ENCODE results near the gene CENPF. TPM values are rescaled to one million over a fixed set of nuclear protein-coding genes. Genes with fewer than 3 reads are reported as not detected.
"Not testable (repeated sequence)": the region's sequence is repeated elsewhere in the genome, so short reads cannot be mapped to it uniquely, and the experiment has no call there.

Gene CENPF
- polyA plus RNA-seq, 1 donor: 30.3 TPM

GRCh38 chr1:214605484-214605883 is 2.5 kb downstream of the CENPF start:
- not testable (repeated sequence) for DNase-seq; H3K36me3 ChIP-seq (ENCODE audit: control insufficient read depth, insufficient read depth, low read length); H3K4me3 ChIP-seq (ENCODE audit: low read length); H3K27me3 ChIP-seq (ENCODE audit: control insufficient read depth, insufficient read depth, low read length); H3K9me3 ChIP-seq (ENCODE audit: control insufficient read depth, low read depth, low read length); H3K4me1 ChIP-seq (ENCODE audit: control insufficient read depth, insufficient read depth, low read length); H3K27ac ChIP-seq (ENCODE audit: low read length)
- no CpG with 5 or more reads among the region's 32 CpGs for WGBS (ENCODE audit: insufficient coverage, low lambda C conversion rate)

- not testable (repeated sequence) for H3K27me3 ChIP-seq (ENCODE audit: control insufficient read depth, insufficient read depth, low read length); H3K27ac ChIP-seq (ENCODE audit: low read length); H3K36me3 ChIP-seq (ENCODE audit: control insufficient read depth, insufficient read depth, low read length); H3K4me3 ChIP-seq (ENCODE audit: low read length); H3K4me1 ChIP-seq (ENCODE audit: control insufficient read depth, insufficient read depth, low read length); H3K9me3 ChIP-seq (ENCODE audit: control insufficient read depth, low read depth, low read length); DNase-seq
- WGBS (ENCODE audit: insufficient coverage, low lambda C conversion rate): no CpG with 5 or more reads among the region's 63 CpGs
These were observed 3.2 kb downstream of the CENPF start for GRCh38 chr1:214605933-214606925.

- no CpG with 5 or more reads among the region's 21 CpGs for WGBS (ENCODE audit: insufficient coverage, low lambda C conversion rate)
- not testable (repeated sequence) for H3K4me1 ChIP-seq (ENCODE audit: control insufficient read depth, insufficient read depth, low read length); H3K9me3 ChIP-seq (ENCODE audit: control insufficient read depth, low read depth, low read length); DNase-seq; H3K27me3 ChIP-seq (ENCODE audit: control insufficient read depth, insufficient read depth, low read length); H3K4me3 ChIP-seq (ENCODE audit: low read length); H3K36me3 ChIP-seq (ENCODE audit: control insufficient read depth, insufficient read depth, low read length); H3K27ac ChIP-seq (ENCODE audit: low read length)
These were observed 4.7 kb downstream of the CENPF start for GRCh38 chr1:214607492-214608215.

- not testable (repeated sequence) for DNase-seq; H3K4me3 ChIP-seq (ENCODE audit: low read length); H3K9me3 ChIP-seq (ENCODE audit: control insufficient read depth, low read depth, low read length); H3K4me1 ChIP-seq (ENCODE audit: control insufficient read depth, insufficient read depth, low read length); H3K36me3 ChIP-seq (ENCODE audit: control insufficient read depth, insufficient read depth, low read length); H3K27me3 ChIP-seq (ENCODE audit: control insufficient read depth, insufficient read depth, low read length); H3K27ac ChIP-seq (ENCODE audit: low read length)
- WGBS (ENCODE audit: insufficient coverage, low lambda C conversion rate): no CpG with 5 or more reads among the region's 45 CpGs
These were observed 5.3 kb downstream of the CENPF start for GRCh38 chr1:214608216-214608783.

GRCh38 chr1:214608817-214609216 is 5.8 kb downstream of the CENPF start:
- DNase-seq: not testable (repeated sequence)
- no CpG with 5 or more reads among the region's 43 CpGs for WGBS (ENCODE audit: insufficient coverage, low lambda C conversion rate)

GRCh38 chr1:214609692-214610091 is 6.7 kb downstream of the CENPF start:
- WGBS (ENCODE audit: insufficient coverage, low lambda C conversion rate): no CpG with 5 or more reads among the region's 1 CpG
- Histone ChIP-seq H3K4me3 (ENCODE audit: low read length) (no peak overlapping the region), H3K36me3 (ENCODE audit: control insufficient read depth, insufficient read depth, low read length) (no peaks in the 10 kb centered on the region), H3K4me1 (ENCODE audit: control insufficient read depth, insufficient read depth, low read length) (no peaks in the 10 kb centered on the region), H3K9me3 (ENCODE audit: control insufficient read depth, low read depth, low read length) (peaks cover 3% of the 10 kb centered on the region), H3K27ac (ENCODE audit: low read length) (no peak overlapping the region), H3K27me3 (ENCODE audit: control insufficient read depth, insufficient read depth, low read length) (no peaks in the 10 kb centered on the region)
- DNase-seq: no peak

More at GRCh38 chr1:214608817-214609216, 5.8 kb downstream of the CENPF start:
- not testable (repeated sequence) for H3K36me3 ChIP-seq (ENCODE audit: control insufficient read depth, insufficient read depth, low read length); H3K9me3 ChIP-seq (ENCODE audit: control insufficient read depth, low read depth, low read length); H3K4me3 ChIP-seq (ENCODE audit: low read length); H3K4me1 ChIP-seq (ENCODE audit: control insufficient read depth, insufficient read depth, low read length); H3K27ac ChIP-seq (ENCODE audit: low read length); H3K27me3 ChIP-seq (ENCODE audit: control insufficient read depth, insufficient read depth, low read length)

GRCh38 chr1:214610136-214610535 is 7.1 kb downstream of the CENPF start:
- H3K36me3 ChIP-seq (ENCODE audit: control insufficient read depth, insufficient read depth, low read length); H3K4me3 ChIP-seq (ENCODE audit: low read length); H3K9me3 ChIP-seq (ENCODE audit: control insufficient read depth, low read depth, low read length); H3K4me1 ChIP-seq (ENCODE audit: control insufficient read depth, insufficient read depth, low read length); DNase-seq; H3K27me3 ChIP-seq (ENCODE audit: control insufficient read depth, insufficient read depth, low read length); H3K27ac ChIP-seq (ENCODE audit: low read length): not testable (repeated sequence)

GRCh38 chr1:214615109-214615508 is 12.1 kb downstream of the CENPF start:
- DNase-seq: no peak
- Histone ChIP-seq H3K4me1 (ENCODE audit: control insufficient read depth, insufficient read depth, low read length) (no peaks in the 10 kb centered on the region), H3K4me3 (ENCODE audit: low read length) (no peak overlapping the region), H3K9me3 (ENCODE audit: control insufficient read depth, low read depth, low read length) (no peaks in the 10 kb centered on the region), H3K36me3 (ENCODE audit: control insufficient read depth, insufficient read depth, low read length) (peaks cover 8% of the 10 kb centered on the region), H3K27ac (ENCODE audit: low read length) (no peak overlapping the region), H3K27me3 (ENCODE audit: control insufficient read depth, insufficient read depth, low read length) (no peaks in the 10 kb centered on the region)
- 100% methylated on average over 3 of the region's 6 CpGs for WGBS (ENCODE audit: insufficient coverage, low lambda C conversion rate)

GRCh38 chr1:214615871-214616270 is 12.9 kb downstream of the CENPF start:
- no peaks in the 10 kb centered on the region for H3K27me3 ChIP-seq (ENCODE audit: control insufficient read depth, insufficient read depth, low read length)
- no peak overlapping the region for H3K4me3 ChIP-seq (ENCODE audit: low read length)
- H3K36me3 ChIP-seq (ENCODE audit: control insufficient read depth, insufficient read depth, low read length): peaks cover 8% of the 10 kb centered on the region
- WGBS (ENCODE audit: insufficient coverage, low lambda C conversion rate): 80% methylated on average over 1 of the region's 3 CpGs
- DNase-seq: no peak
- H3K27ac ChIP-seq (ENCODE audit: low read length): no peak overlapping the region
- no peaks in the 10 kb centered on the region for H3K9me3 ChIP-seq (ENCODE audit: control insufficient read depth, low read depth, low read length)
- H3K4me1 ChIP-seq (ENCODE audit: control insufficient read depth, insufficient read depth, low read length): no peaks in the 10 kb centered on the region

GRCh38 chr1:214617246-214617645 is 14.3 kb downstream of the CENPF start:
- no peaks in the 10 kb centered on the region for H3K9me3 ChIP-seq (ENCODE audit: control insufficient read depth, low read depth, low read length)
- H3K36me3 ChIP-seq (ENCODE audit: control insufficient read depth, insufficient read depth, low read length): peaks cover 14% of the 10 kb centered on the region
- 100% methylated on average over 2 of the region's 4 CpGs for WGBS (ENCODE audit: insufficient coverage, low lambda C conversion rate)
- no peaks in the 10 kb centered on the region for H3K27me3 ChIP-seq (ENCODE audit: control insufficient read depth, insufficient read depth, low read length)
- no peak overlapping the region for H3K4me3 ChIP-seq (ENCODE audit: low read length)
- DNase-seq: no peak
- no peaks in the 10 kb centered on the region for H3K4me1 ChIP-seq (ENCODE audit: control insufficient read depth, insufficient read depth, low read length)
- no peak overlapping the region for H3K27ac ChIP-seq (ENCODE audit: low read length)
